ENCODE measurements around the gene MICAL1. TPM values are rescaled to one million over a fixed set of nuclear protein-coding genes. Genes with fewer than 3 reads are reported as not detected.

MICAL1 gene
- polyA plus RNA-seq, 2 of the 4 experiments (the other 2 are of a cell fraction) = 14.1 to 16.9 TPM

Other genes starting within 250 kb of the MICAL1 start
- 171 and 174 TPM in 2 replicates for gene CD164, start 73.3 kb downstream of the MICAL1 start, polyA plus RNA-seq (2011; rRNA removed)
- 90.4 to 94.0 TPM (median 91.1 TPM) in 3 replicates for gene CD164, start 73.3 kb downstream of the MICAL1 start, polyA plus RNA-seq (2017; fragmentation: RNase III; extraction: RNeasy Plus Mini Kit Qiagen cat#74134 plus additional on column Dnase treatment)
- gene PPIL6, start 15.1 kb downstream of the MICAL1 start, polyA plus RNA-seq (2011; rRNA removed) = 4.4 and 5.0 TPM in 2 replicates
- gene PPIL6, start 15.1 kb downstream of the MICAL1 start, polyA plus RNA-seq (2017; fragmentation: RNase III; extraction: RNeasy Plus Mini Kit Qiagen cat#74134 plus additional on column Dnase treatment) = 1.6 to 2.7 TPM (median 2.0 TPM) in 3 replicates
- 9.6 and 13.1 TPM in 2 replicates for gene SMPD2, start 15.0 kb downstream of the MICAL1 start, polyA plus RNA-seq (2011; rRNA removed)
- 10.0 to 10.7 TPM (median 10.6 TPM) in 3 replicates for gene SMPD2, start 15.0 kb downstream of the MICAL1 start, polyA plus RNA-seq (2017; fragmentation: RNase III; extraction: RNeasy Plus Mini Kit Qiagen cat#74134 plus additional on column Dnase treatment)
- gene ZBTB24, start 27.4 kb upstream of the MICAL1 start, polyA plus RNA-seq (2011; rRNA removed) = 5.2 and 5.4 TPM in 2 replicates
- 4.3 to 4.5 TPM (median 4.5 TPM) in 3 replicates for gene ZBTB24, start 27.4 kb upstream of the MICAL1 start, polyA plus RNA-seq (2017; fragmentation: RNase III; extraction: RNeasy Plus Mini Kit Qiagen cat#74134 plus additional on column Dnase treatment)
- gene AK9, start 235.4 kb upstream of the MICAL1 start, polyA plus RNA-seq (2011; rRNA removed) = 3.1 and 4.7 TPM in 2 replicates
- 2.2 to 2.4 TPM (median 2.2 TPM) in 3 replicates for gene AK9, start 235.4 kb upstream of the MICAL1 start, polyA plus RNA-seq (2017; fragmentation: RNase III; extraction: RNeasy Plus Mini Kit Qiagen cat#74134 plus additional on column Dnase treatment)
- gene FIG4, start 235.5 kb upstream of the MICAL1 start, polyA plus RNA-seq (2011; rRNA removed) = 10.4 and 11.2 TPM in 2 replicates
- 5.6 to 6.4 TPM (median 6.2 TPM) in 3 replicates for gene FIG4, start 235.5 kb upstream of the MICAL1 start, polyA plus RNA-seq (2017; fragmentation: RNase III; extraction: RNeasy Plus Mini Kit Qiagen cat#74134 plus additional on column Dnase treatment)

Data from A549 (cell line).